GM12878 (cell line): Measurements from ENCODE around the gene VSTM5. TPM values are rescaled to one million over a fixed set of nuclear protein-coding genes. Genes with fewer than 3 reads are reported as not detected.

Experiments used
- ATAC-seq: fragments of 200-7000 bp; cut with Tn5 transposase; 3 replicates; pipeline ENCODE4 v1.9.1; 2020; ENCODE audit warnings: mild to moderate bottlenecking, moderate library complexity
- BruUV-seq: library from RNA; stranded (reverse); fragments of 400-500 nt; replicated peaks from 2 replicates; lab custom pipeline; 2021; lab: Mats Ljungman, UMichigan
- CTCF ChIA-PET: fragments of 300-600 bp; sonication (Branson Sonifier 250); formaldehyde crosslinking; extraction: SDS; loops from one replicate; lab custom pipeline; 2021; ENCODE audit warnings: inconsistent platforms; lab: Yijun Ruan, JAX
- POLR2A ChIA-PET: fragments of 350-600 bp; formaldehyde crosslinking; extraction: SDS; loops from one replicate; lab custom pipeline; 2021; ENCODE audit warnings: inconsistent platforms; lab: Charles Lee
- RAD21 ChIA-PET: fragments of 300-600 bp; sonication (Branson Sonifier 250); formaldehyde crosslinking; loops from one replicate; lab custom pipeline; 2023; ENCODE audit warnings: antibody characterized with exemption; ENCODE audit not compliant: unreplicated experiment; lab: Charles Lee
- SMC1A ChIA-PET: fragments of 300-600 bp; sonication (Branson Sonifier 250); formaldehyde crosslinking; loops from one replicate; lab custom pipeline; 2023; ENCODE audit not compliant: unreplicated experiment, uncharacterized antibody; lab: Charles Lee
- DNase-seq: peaks from one replicate; pipeline ENCODE4 v3.0.0-alpha.2; 2011; ENCODE audit warnings: low read depth, low spot score
- FAIRE-seq: peaks from 3 replicates; lab custom pipeline; 2011; peaks lifted over from hg19 to GRCh38; lab: Jason Lieb, UNC
- H2AFZ ChIP-seq: 2 replicates; pipeline ENCODE4 v1.6.0; 2011; ENCODE audit warnings: low read depth, low read length, control low read depth; ENCODE audit not compliant: control insufficient read depth
- H3K27ac ChIP-seq: 2 replicates; pipeline ENCODE4 v1.5.1; 2011; ENCODE audit warnings: control low read depth; ENCODE audit not compliant: control insufficient read depth, insufficient read depth
- H3K27me3 ChIP-seq, 2 experiments: replicated peaks in 1 of 2; 2 replicates each; pipeline versions ENCODE4 v1.6.0 to v1.6.1; 2011; ENCODE audit warnings: low read length in 1 of 2; ENCODE audit not compliant: control insufficient read depth in 2 of 2, insufficient read depth in 2 of 2
- H3K36me3 ChIP-seq, 2 experiments: 2 replicates each; pipeline ENCODE4 v1.5.1; 2011; ENCODE audit warnings: low read length in 1 of 2; ENCODE audit not compliant: control insufficient read depth in 2 of 2, insufficient read depth in 2 of 2
- H3K4me1 ChIP-seq: 2 replicates; pipeline ENCODE4 v1.6.1; 2011; ENCODE audit warnings: mild to moderate bottlenecking, low read length, moderate library complexity, mixed read lengths; ENCODE audit not compliant: control insufficient read depth, insufficient read depth
- H3K4me2 ChIP-seq: 2 replicates; pipeline ENCODE4 v1.6.0; 2011; ENCODE audit warnings: control low read depth; ENCODE audit not compliant: control insufficient read depth, insufficient read depth
- H3K4me3 ChIP-seq: fragments of 200-600 bp; sonication (generic); 2 replicates; pipeline ENCODE4 v1.5.1; 2016
- H3K79me2 ChIP-seq: 2 replicates; pipeline ENCODE4 v1.6.0; 2011; ENCODE audit warnings: low read length; ENCODE audit not compliant: control insufficient read depth, insufficient read depth
- H3K9ac ChIP-seq: 2 replicates; pipeline ENCODE4 v1.8.0; 2011; ENCODE audit warnings: low read length, control low read depth, mixed read lengths; ENCODE audit not compliant: control insufficient read depth, insufficient read depth
- H3K9me3 ChIP-seq: replicated peaks from 3 replicates; pipeline ENCODE4 v1.5.1; 2011; ENCODE audit warnings: mild to moderate bottlenecking, low read length; ENCODE audit not compliant: control insufficient read depth, insufficient read depth
- H4K20me1 ChIP-seq: 2 replicates; pipeline ENCODE4 v1.6.0; 2011; ENCODE audit not compliant: control insufficient read depth, insufficient read depth
- CBX5 ChIP-seq: sonication (generic); IDR thresholded peaks from 2 replicates; pipeline ENCODE4 v1.6.1; 2016; ENCODE audit warnings: low read depth, moderate library complexity, mild to moderate bottlenecking, inconsistent platforms
- CHD4 ChIP-seq: fragments of 200-600 bp; sonication (generic); IDR thresholded peaks from 2 replicates; pipeline ENCODE4 v1.6.1; 2016; ENCODE audit warnings: mild to moderate bottlenecking
- ESRRA ChIP-seq: IDR thresholded peaks from 2 replicates; pipeline ENCODE4 v1.6.1; 2012; ENCODE audit warnings: mild to moderate bottlenecking, low read length, improper control_type of control experiment
- GABPA ChIP-seq: IDR thresholded peaks from 2 replicates; pipeline ENCODE4 v1.6.1; 2014; ENCODE audit warnings: antibody characterized with exemption, low read depth, mild to moderate bottlenecking, inconsistent platforms
- MEF2B ChIP-seq: fragments of 450-650 bp; IDR thresholded peaks from 2 replicates; pipeline ENCODE4 v1.6.1; 2018; ENCODE audit warnings: mild to moderate bottlenecking, moderate library complexity; ENCODE audit not compliant: partially characterized antibody, poor library complexity, severe bottlenecking
- NFYB ChIP-seq: IDR thresholded peaks from 2 replicates; pipeline ENCODE4 v1.6.1; 2011; ENCODE audit warnings: low read depth, mild to moderate bottlenecking, low read length, improper control_type of control experiment, moderate library complexity; ENCODE audit not compliant: insufficient read depth
- NR2C2 ChIP-seq: IDR thresholded peaks from 2 replicates; pipeline ENCODE4 v1.6.1; 2011; ENCODE audit warnings: borderline replicate concordance, low read depth; ENCODE audit not compliant: control insufficient read depth, insufficient read length
- PML ChIP-seq: IDR thresholded peaks from 2 replicates; pipeline ENCODE4 v1.6.1; 2012; ENCODE audit warnings: low read length, inconsistent platforms
- POU2F2 ChIP-seq: IDR thresholded peaks from 3 replicates; pipeline ENCODE4 v1.6.1; 2011; ENCODE audit warnings: low read depth, mild to moderate bottlenecking, low read length, borderline replicate concordance
- RAD21 ChIP-seq: IDR thresholded peaks from 2 replicates; pipeline ENCODE4 v1.6.1; 2011; ENCODE audit warnings: mild to moderate bottlenecking, low read depth, low read length, moderate library complexity; ENCODE audit not compliant: insufficient read depth
- SIN3A ChIP-seq: IDR thresholded peaks from 2 replicates; pipeline ENCODE4 v1.6.1; 2012; ENCODE audit warnings: low read depth, low read length, improper control_type of control experiment
- SPI1 ChIP-seq: IDR thresholded peaks from 2 replicates; pipeline ENCODE4 v1.6.1; 2011; ENCODE audit warnings: low read depth, mild to moderate bottlenecking, low read length, moderate library complexity, borderline replicate concordance; ENCODE audit not compliant: insufficient read depth
- SUPT20H ChIP-seq: IDR thresholded peaks from 2 replicates; pipeline ENCODE4 v1.6.1; 2011; ENCODE audit warnings: low read depth, mild to moderate bottlenecking, low read length, moderate library complexity, borderline replicate concordance; ENCODE audit not compliant: control insufficient read depth
- TARDBP ChIP-seq: IDR thresholded peaks from 2 replicates; pipeline ENCODE4 v1.6.1; 2016; ENCODE audit warnings: borderline replicate concordance
- YBX1 ChIP-seq: fragments of 450-650 bp; IDR thresholded peaks from 2 replicates; pipeline ENCODE4 v1.6.1; 2016; ENCODE audit warnings: antibody characterized with exemption
- ZNF622 ChIP-seq: fragments of 450-650 bp; IDR thresholded peaks from 2 replicates; pipeline ENCODE4 v1.6.1; 2017; ENCODE audit warnings: mild to moderate bottlenecking, inconsistent platforms
- WGBS: methylation state at CpG from one replicate; pipeline ENCODE4 v1.1.6; 2016; ENCODE audit warnings: low lambda C conversion rate; ENCODE audit not compliant: insufficient replicate concordance, insufficient coverage; ENCODE audit errors: missing lambda C conversion rate; 5-methylcytosine and 5-hydroxymethylcytosine counted together
- in situ Hi-C: fragments of 300-500 bp; cut with MboI; formaldehyde crosslinking; loops from 9 replicates; pipeline ENCODE4 v1.14.3; 2018; ENCODE audit warnings: mixed read lengths
- intact Hi-C: fragments of 100-400 bp; cut with micrococcal nuclease; formaldehyde crosslinking; loops from one replicate; pipeline ENCODE4 v1.14.2; 2022; ENCODE audit not compliant: unreplicated experiment
- polyA plus RNA-seq, 11 experiments: library from polyadenylated mRNA; depleted of rRNA in 4 of 11; unstranded in 6 of 11; stranded (reverse) in 5 of 11; fragments of >200 nt; fragmentation: Nextera tagmentation in 4 of 11; fragmentation: Illumina TruSeq in 1 of 11; extraction: Ambion mirVana in 4 of 11; extraction: Trizol in 1 of 11; gene quantifications; 1 replicate in 1 of 11; 2 replicates in 10 of 11; pipeline versions ENCODE4 v1.2.1 to v1.2.3, GENCODE V29; 2011 to 2016; ENCODE audit warnings: inconsistent platforms in 2 of 11, missing spikeins in 2 of 11, low read depth in 1 of 11
- total RNA-seq, 4 experiments: library from RNA; depleted of rRNA in 3 of 4; stranded (reverse); fragments of >200 nt in 3 of 4; fragmentation: Illumina TruSeq in 1 of 4; extraction: Trizol in 1 of 4; gene quantifications; 2 replicates each; pipeline versions ENCODE4 v1.2.1 to v1.2.3, GENCODE V29; 2013 to 2021
- TF ChIP-seq, protein P1 (sequence below), 3 experiments: IDR thresholded peaks in 2 of 3; conservative IDR thresholded peaks in 1 of 3; 2 replicates each; pipeline ENCODE4 v1.5.1; 2011; ENCODE audit warnings: low read depth in 3 of 3, low read length in 3 of 3, mild to moderate bottlenecking in 3 of 3, control low read depth in 2 of 3, moderate library complexity in 2 of 3, inconsistent platforms in 1 of 3, mixed read lengths in 1 of 3; ENCODE audit not compliant: control insufficient read depth in 2 of 3, insufficient read depth in 1 of 3; ENCODE audit errors: extremely low read depth in 1 of 3

VSTM5 gene
- total and polyA plus RNA-seq, 10 of the 15 experiments (the other 5 are each of a cell fraction or from before 2014, with no cell fraction given): not detected

DNA sequence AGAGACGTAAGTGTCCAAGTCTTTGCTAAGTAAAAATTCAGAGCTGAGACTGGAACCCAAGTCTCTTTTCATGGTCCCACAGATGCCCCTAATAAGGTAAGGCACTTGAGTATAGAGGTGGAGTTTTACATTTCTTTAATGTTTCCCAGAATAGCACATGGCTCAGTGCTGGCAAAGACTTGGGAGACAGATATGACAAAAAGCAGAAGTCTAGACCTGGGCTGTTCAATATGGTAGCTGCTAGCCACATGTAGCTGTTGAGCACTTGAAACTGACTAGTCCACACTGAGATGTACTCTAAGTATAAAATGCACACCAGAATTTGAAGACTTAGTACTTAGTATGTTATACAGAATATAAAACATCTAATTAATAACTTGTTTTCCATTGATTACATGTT, 17.6 kb downstream of the VSTM5 start:
- H2AFZ ChIP-seq: no peak overlapping the region
- in situ Hi-C loops: no loop called here
- DNase-seq: no peak
- POLR2A ChIA-PET: no interaction called here
- TF ChIP-seq CHD4 (no peak), SPI1 (peak; percentile 3; the same call in 1 of the 2 replicates)
- no peak overlapping the region for H3K27ac ChIP-seq
- H3K79me2 ChIP-seq: no peaks in the 10 kb centered on the region
- no peak for ATAC-seq
- no peaks in the 10 kb centered on the region for H3K4me1 ChIP-seq
- no peak overlapping the region for H3K4me3 ChIP-seq
- RAD21 ChIA-PET: no interaction called here
- no peak for FAIRE-seq
- no peaks in the 10 kb centered on the region for H3K36me3 ChIP-seq
- no peak overlapping the region for H3K4me2 ChIP-seq
- CTCF ChIA-PET: no interaction called here
- no peaks in the 10 kb centered on the region for H3K9me3 ChIP-seq
- SMC1A ChIA-PET: no interaction called here
- WGBS: 80% methylated on average over 1 of the region's 1 CpG
- intact Hi-C loops: no loop called here
- no peaks in the 10 kb centered on the region for H4K20me1 ChIP-seq
- no peaks in the 10 kb centered on the region; a peak in 1 of 4 replicates for H3K27me3 ChIP-seq
- BruUV-seq: no TSS peak
- no peak overlapping the region for H3K9ac ChIP-seq

DNA sequence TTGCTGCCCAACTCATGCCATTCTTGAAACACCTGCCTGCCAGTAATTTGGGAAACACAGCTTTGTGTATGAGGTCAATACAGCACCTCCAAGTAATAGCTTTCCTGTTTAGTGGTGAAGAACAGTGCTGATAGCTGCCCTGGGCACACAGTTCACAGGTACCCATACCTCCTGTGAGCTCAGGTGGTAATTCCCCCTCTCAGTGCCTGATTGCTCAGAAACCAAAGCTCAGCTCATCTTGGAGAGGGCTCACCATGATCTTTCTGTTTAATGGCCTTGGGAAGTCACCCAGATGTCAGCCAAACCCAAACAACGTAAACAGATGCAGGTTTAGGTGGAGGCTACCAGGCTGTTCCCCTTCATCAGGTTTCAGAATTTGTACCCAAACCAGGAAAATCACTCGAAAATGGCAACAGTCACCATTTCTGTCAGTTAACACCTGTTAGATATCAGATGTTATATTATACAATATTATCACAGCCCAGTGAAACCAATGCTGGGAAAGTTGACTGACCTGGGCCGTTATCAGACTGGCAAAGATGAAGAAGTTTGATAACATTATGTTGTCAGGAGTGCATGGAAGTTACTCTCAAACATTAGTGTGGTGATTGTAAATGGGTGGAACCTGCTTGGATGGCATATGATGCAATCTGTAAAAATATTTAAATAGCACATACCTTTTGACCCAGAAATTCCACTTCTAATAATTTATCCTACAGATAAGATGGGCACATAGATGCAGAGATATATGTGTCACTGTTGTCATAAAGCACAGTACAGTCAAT, 18.9 kb downstream of the VSTM5 start:
- Histone ChIP-seq H3K4me2 (no peak overlapping the region), H3K27me3 (no peaks in the 10 kb centered on the region; a peak in 1 of 4 replicates), H2AFZ (no peak overlapping the region), H3K4me3 (no peak overlapping the region), H3K27ac (no peak overlapping the region), H3K9ac (no peak overlapping the region), H3K9me3 (no peaks in the 10 kb centered on the region), H3K36me3 (no peaks in the 10 kb centered on the region), H3K79me2 (no peaks in the 10 kb centered on the region), H4K20me1 (no peaks in the 10 kb centered on the region), H3K4me1 (no peaks in the 10 kb centered on the region)
- no peak for ATAC-seq
- CTCF ChIA-PET: no interaction called here
- no peak for TF ChIP-seq PML
- TF ChIP-seq GABPA: no peak
- TF ChIP-seq SUPT20H: no peak
- TF ChIP-seq SIN3A: no peak
- TF ChIP-seq TARDBP: no peak
- TF ChIP-seq ESRRA: no peak
- no peak for TF ChIP-seq POU2F2
- TF ChIP-seq NR2C2: no peak
- TF ChIP-seq, protein P1, sequence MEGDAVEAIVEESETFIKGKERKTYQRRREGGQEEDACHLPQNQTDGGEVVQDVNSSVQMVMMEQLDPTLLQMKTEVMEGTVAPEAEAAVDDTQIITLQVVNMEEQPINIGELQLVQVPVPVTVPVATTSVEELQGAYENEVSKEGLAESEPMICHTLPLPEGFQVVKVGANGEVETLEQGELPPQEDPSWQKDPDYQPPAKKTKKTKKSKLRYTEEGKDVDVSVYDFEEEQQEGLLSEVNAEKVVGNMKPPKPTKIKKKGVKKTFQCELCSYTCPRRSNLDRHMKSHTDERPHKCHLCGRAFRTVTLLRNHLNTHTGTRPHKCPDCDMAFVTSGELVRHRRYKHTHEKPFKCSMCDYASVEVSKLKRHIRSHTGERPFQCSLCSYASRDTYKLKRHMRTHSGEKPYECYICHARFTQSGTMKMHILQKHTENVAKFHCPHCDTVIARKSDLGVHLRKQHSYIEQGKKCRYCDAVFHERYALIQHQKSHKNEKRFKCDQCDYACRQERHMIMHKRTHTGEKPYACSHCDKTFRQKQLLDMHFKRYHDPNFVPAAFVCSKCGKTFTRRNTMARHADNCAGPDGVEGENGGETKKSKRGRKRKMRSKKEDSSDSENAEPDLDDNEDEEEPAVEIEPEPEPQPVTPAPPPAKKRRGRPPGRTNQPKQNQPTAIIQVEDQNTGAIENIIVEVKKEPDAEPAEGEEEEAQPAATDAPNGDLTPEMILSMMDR (IDR thresholded peaks at IDR 0.05 in 2 of 3, conservative IDR thresholded peaks at IDR 0.05 in 1 of 3; ENCODE audit: control insufficient read depth in 2 of 3, extremely low read depth in 1 of 3, insufficient read depth in 1 of 3, low read depth in 3 of 3, low read length in 3 of 3): no peak
- TF ChIP-seq NFYB: no peak
- no peak for TF ChIP-seq YBX1
- TF ChIP-seq RAD21: no peak
- no peak for TF ChIP-seq ZNF622
- TF ChIP-seq CBX5: no peak
- no peak for TF ChIP-seq MEF2B
- BruUV-seq: no TSS peak
- POLR2A ChIA-PET: no interaction called here
- SMC1A ChIA-PET: no interaction called here
- intact Hi-C loops (no loop called here), in situ Hi-C loops (no loop called here)
- 20% methylated on average over 3 of the region's 3 CpGs for WGBS
- DNase-seq: no peak
- peak; percentile 68 for FAIRE-seq
- RAD21 ChIA-PET: no interaction called here
